ENCODE measurements around the gene TRIM40.

DNA sequence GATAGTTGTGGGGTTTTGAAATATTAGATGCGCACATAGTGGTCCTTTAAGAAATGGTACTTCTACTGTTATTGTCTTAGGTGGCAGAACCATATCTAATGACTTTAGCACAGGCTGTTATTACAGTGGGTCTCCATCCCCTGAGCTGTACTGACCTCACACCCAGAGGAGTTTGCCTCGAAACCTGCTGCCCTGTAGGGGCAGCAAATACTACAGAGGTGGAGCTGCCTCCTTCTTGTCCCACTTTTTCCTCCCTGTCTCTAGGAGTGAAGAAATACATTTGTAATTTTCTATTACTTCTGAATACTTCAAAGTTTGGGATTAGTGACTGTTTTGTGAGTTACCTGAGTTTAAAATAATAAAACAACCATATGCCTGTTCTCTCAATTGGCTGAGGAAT, 31.3 kb upstream of the TRIM40 start:
- TF ChIP-seq, protein P1, sequence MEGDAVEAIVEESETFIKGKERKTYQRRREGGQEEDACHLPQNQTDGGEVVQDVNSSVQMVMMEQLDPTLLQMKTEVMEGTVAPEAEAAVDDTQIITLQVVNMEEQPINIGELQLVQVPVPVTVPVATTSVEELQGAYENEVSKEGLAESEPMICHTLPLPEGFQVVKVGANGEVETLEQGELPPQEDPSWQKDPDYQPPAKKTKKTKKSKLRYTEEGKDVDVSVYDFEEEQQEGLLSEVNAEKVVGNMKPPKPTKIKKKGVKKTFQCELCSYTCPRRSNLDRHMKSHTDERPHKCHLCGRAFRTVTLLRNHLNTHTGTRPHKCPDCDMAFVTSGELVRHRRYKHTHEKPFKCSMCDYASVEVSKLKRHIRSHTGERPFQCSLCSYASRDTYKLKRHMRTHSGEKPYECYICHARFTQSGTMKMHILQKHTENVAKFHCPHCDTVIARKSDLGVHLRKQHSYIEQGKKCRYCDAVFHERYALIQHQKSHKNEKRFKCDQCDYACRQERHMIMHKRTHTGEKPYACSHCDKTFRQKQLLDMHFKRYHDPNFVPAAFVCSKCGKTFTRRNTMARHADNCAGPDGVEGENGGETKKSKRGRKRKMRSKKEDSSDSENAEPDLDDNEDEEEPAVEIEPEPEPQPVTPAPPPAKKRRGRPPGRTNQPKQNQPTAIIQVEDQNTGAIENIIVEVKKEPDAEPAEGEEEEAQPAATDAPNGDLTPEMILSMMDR (IDR thresholded peaks at IDR 0.05 in 4 of 5, conservative IDR thresholded peaks at IDR 0.05 in 1 of 5), result no peak
- no peak for TF ChIP-seq POLR2A (IDR thresholded peaks at IDR 0.05)
